OCI-LY3 (cell line): ENCODE measurements around the gene RHBG.

Experiments
- EZH2phosphoT487 ChIP-seq: fragments of 200-600 bp; shearing (Covaris generic); IDR thresholded peaks from 2 replicates; pipeline ENCODE4 v1.6.1; 2018; ENCODE audit warnings: antibody characterized with exemption, mixed run types, low read depth
- TF ChIP-seq, protein P1 (sequence below): fragments of 200-600, 300-600 bp; sonication (generic); IDR thresholded peaks from 2 replicates; pipeline ENCODE4 v1.5.1; 2014; ENCODE audit warnings: antibody characterized with exemption, low read length, low read depth

DNA sequence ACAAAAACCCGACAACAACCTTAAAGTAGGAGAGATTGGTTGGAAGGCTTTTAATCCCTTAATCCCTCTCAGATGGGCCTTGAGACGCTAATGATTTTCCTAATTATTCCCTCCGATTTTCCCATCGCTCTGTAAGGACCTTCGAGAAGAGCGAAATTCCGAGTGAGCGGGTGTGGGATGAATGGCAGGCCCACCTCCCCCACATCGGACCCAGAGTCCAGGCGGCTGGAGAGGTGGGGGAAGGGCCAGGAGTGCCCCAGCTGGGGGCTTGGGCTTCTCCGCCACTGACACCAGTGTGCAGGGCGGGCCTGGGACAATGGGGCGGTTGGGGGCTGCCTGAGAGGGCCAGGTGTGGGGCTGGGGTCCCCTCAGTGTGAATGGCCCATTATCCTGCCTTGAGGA is 23.4 kb downstream of the RHBG start:
- TF ChIP-seq, protein P1, sequence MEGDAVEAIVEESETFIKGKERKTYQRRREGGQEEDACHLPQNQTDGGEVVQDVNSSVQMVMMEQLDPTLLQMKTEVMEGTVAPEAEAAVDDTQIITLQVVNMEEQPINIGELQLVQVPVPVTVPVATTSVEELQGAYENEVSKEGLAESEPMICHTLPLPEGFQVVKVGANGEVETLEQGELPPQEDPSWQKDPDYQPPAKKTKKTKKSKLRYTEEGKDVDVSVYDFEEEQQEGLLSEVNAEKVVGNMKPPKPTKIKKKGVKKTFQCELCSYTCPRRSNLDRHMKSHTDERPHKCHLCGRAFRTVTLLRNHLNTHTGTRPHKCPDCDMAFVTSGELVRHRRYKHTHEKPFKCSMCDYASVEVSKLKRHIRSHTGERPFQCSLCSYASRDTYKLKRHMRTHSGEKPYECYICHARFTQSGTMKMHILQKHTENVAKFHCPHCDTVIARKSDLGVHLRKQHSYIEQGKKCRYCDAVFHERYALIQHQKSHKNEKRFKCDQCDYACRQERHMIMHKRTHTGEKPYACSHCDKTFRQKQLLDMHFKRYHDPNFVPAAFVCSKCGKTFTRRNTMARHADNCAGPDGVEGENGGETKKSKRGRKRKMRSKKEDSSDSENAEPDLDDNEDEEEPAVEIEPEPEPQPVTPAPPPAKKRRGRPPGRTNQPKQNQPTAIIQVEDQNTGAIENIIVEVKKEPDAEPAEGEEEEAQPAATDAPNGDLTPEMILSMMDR: no peak
- no peak for TF ChIP-seq EZH2phosphoT487
